K562 (cell line): Measurements from ENCODE around the gene HSPB2. TPM values are rescaled to one million over a fixed set of nuclear protein-coding genes. Genes with fewer than 3 reads are reported as not detected.

Experiments used
- ZBTB7A ChIP-seq: IDR thresholded peaks from 2 replicates; pipeline ENCODE4 v1.6.1; 2011; ENCODE audit warnings: low read depth, mild to moderate bottlenecking, low read length, moderate library complexity, borderline replicate concordance; ENCODE audit not compliant: control insufficient read depth
- ZNF140 ChIP-seq: fragments of 250-450 bp; sonication (Bioruptor Pico); IDR thresholded peaks from 2 replicates; pipeline ENCODE4 v1.8.0; 2021; ENCODE audit warnings: moderate library complexity, mild to moderate bottlenecking, inconsistent platforms
- polyA plus RNA-seq, 8 experiments: library from polyadenylated mRNA; depleted of rRNA in 4 of 8; stranded (reverse) in 5 of 8; unstranded in 3 of 8; fragments of >200 nt; fragmentation: Nextera tagmentation in 2 of 8; fragmentation: Illumina TruSeq in 1 of 8; extraction: Ambion mirVana in 2 of 8; extraction: Trizol in 1 of 8; gene quantifications; 2 replicates each; pipeline versions ENCODE4 v1.2.1 to v1.2.3, GENCODE V29; 2011 to 2014; ENCODE audit warnings: inconsistent platforms in 1 of 8, missing spikeins in 1 of 8
- total RNA-seq, 7 experiments: library from RNA; depleted of rRNA in 6 of 7; stranded (reverse); fragments of >200 nt in 6 of 7; fragmentation: Illumina TruSeq in 2 of 7; extraction: Trizol in 2 of 7; gene quantifications; 2 replicates each; pipeline versions ENCODE4 v1.2.1 to v1.2.3, GENCODE V29; 2011 to 2021; ENCODE audit warnings: low replicate concordance in 1 of 7
- TF ChIP-seq, protein P1 (sequence below): fragments of 200-600 bp; sonication (generic); IDR thresholded peaks from one replicate; pipeline ENCODE4 v1.6.1; 2012; ENCODE audit warnings: mild to moderate bottlenecking, low read depth, low read length, inconsistent platforms
- TF ChIP-seq, protein P2 (sequence below): fragments of 450-650 bp; IDR thresholded peaks from 2 replicates; pipeline ENCODE4 v1.6.1; 2016; ENCODE audit warnings: low read depth
- TF ChIP-seq, protein P3 (sequence below): sonication (generic); formaldehyde crosslinking; IDR thresholded peaks from 2 replicates; pipeline ENCODE4 v1.8.0; 2022; ENCODE audit warnings: missing genetic modification reagents, mild to moderate bottlenecking, borderline replicate concordance

Gene HSPB2
- total and polyA plus RNA-seq, 9 of the 15 experiments (the other 6 are each of a cell fraction or from before 2014, with no cell fraction given), result 0.06 to 0.35 (median 0.11) TPM; not detected in 5

DNA sequence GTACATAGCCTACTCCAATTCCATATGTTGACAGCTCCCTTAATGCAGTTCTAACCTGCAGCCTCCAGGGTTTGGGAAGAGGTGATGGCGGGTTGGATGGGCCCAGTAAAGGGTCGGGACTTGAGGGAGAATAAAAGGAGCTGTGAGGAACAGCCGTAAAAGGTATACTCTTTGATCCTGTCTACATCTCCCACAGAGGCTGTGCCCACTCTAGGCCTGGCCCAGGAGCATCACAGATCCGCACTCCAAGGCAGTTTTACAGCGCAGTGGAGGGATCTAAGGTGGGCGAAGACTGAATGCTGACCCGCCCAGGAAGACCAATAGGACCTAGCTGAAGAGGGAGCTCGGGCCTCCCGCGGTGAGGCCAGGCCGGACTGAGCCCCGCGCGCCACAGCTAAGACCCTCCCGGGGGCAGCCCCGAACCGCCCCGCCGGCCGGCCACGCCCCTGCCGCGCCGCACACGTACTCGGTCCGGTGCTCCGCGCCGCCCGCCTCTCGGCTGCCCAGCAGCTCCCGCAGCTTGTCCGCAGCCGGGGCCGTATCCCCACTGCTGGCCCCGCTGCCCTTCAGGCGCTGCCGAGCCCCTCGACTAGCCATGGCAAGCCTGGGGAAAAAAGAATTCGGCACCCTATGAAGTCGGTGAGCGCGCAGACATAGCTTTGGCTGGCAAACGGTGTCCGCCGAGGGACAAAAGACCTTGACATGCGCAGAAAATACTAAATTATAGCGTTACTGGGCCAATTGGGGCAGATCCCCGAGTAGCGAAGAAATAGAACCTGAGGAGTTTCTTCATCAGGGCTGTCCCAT lies 41.4 kb upstream of the HSPB2 start, which contains the start of gene ALG9 (continued):
- TF ChIP-seq, protein P1, sequence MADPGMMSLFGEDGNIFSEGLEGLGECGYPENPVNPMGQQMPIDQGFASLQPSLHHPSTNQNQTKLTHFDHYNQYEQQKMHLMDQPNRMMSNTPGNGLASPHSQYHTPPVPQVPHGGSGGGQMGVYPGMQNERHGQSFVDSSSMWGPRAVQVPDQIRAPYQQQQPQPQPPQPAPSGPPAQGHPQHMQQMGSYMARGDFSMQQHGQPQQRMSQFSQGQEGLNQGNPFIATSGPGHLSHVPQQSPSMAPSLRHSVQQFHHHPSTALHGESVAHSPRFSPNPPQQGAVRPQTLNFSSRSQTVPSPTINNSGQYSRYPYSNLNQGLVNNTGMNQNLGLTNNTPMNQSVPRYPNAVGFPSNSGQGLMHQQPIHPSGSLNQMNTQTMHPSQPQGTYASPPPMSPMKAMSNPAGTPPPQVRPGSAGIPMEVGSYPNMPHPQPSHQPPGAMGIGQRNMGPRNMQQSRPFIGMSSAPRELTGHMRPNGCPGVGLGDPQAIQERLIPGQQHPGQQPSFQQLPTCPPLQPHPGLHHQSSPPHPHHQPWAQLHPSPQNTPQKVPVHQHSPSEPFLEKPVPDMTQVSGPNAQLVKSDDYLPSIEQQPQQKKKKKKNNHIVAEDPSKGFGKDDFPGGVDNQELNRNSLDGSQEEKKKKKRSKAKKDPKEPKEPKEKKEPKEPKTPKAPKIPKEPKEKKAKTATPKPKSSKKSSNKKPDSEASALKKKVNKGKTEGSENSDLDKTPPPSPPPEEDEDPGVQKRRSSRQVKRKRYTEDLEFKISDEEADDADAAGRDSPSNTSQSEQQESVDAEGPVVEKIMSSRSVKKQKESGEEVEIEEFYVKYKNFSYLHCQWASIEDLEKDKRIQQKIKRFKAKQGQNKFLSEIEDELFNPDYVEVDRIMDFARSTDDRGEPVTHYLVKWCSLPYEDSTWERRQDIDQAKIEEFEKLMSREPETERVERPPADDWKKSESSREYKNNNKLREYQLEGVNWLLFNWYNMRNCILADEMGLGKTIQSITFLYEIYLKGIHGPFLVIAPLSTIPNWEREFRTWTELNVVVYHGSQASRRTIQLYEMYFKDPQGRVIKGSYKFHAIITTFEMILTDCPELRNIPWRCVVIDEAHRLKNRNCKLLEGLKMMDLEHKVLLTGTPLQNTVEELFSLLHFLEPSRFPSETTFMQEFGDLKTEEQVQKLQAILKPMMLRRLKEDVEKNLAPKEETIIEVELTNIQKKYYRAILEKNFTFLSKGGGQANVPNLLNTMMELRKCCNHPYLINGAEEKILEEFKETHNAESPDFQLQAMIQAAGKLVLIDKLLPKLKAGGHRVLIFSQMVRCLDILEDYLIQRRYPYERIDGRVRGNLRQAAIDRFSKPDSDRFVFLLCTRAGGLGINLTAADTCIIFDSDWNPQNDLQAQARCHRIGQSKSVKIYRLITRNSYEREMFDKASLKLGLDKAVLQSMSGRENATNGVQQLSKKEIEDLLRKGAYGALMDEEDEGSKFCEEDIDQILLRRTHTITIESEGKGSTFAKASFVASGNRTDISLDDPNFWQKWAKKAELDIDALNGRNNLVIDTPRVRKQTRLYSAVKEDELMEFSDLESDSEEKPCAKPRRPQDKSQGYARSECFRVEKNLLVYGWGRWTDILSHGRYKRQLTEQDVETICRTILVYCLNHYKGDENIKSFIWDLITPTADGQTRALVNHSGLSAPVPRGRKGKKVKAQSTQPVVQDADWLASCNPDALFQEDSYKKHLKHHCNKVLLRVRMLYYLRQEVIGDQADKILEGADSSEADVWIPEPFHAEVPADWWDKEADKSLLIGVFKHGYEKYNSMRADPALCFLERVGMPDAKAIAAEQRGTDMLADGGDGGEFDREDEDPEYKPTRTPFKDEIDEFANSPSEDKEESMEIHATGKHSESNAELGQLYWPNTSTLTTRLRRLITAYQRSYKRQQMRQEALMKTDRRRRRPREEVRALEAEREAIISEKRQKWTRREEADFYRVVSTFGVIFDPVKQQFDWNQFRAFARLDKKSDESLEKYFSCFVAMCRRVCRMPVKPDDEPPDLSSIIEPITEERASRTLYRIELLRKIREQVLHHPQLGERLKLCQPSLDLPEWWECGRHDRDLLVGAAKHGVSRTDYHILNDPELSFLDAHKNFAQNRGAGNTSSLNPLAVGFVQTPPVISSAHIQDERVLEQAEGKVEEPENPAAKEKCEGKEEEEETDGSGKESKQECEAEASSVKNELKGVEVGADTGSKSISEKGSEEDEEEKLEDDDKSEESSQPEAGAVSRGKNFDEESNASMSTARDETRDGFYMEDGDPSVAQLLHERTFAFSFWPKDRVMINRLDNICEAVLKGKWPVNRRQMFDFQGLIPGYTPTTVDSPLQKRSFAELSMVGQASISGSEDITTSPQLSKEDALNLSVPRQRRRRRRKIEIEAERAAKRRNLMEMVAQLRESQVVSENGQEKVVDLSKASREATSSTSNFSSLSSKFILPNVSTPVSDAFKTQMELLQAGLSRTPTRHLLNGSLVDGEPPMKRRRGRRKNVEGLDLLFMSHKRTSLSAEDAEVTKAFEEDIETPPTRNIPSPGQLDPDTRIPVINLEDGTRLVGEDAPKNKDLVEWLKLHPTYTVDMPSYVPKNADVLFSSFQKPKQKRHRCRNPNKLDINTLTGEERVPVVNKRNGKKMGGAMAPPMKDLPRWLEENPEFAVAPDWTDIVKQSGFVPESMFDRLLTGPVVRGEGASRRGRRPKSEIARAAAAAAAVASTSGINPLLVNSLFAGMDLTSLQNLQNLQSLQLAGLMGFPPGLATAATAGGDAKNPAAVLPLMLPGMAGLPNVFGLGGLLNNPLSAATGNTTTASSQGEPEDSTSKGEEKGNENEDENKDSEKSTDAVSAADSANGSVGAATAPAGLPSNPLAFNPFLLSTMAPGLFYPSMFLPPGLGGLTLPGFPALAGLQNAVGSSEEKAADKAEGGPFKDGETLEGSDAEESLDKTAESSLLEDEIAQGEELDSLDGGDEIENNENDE, result no peak
- TF ChIP-seq ZBTB7A (peak; percentile 92), ZNF140 (CRISPR knock-in tag) (no peak)
- TF ChIP-seq, protein P2, sequence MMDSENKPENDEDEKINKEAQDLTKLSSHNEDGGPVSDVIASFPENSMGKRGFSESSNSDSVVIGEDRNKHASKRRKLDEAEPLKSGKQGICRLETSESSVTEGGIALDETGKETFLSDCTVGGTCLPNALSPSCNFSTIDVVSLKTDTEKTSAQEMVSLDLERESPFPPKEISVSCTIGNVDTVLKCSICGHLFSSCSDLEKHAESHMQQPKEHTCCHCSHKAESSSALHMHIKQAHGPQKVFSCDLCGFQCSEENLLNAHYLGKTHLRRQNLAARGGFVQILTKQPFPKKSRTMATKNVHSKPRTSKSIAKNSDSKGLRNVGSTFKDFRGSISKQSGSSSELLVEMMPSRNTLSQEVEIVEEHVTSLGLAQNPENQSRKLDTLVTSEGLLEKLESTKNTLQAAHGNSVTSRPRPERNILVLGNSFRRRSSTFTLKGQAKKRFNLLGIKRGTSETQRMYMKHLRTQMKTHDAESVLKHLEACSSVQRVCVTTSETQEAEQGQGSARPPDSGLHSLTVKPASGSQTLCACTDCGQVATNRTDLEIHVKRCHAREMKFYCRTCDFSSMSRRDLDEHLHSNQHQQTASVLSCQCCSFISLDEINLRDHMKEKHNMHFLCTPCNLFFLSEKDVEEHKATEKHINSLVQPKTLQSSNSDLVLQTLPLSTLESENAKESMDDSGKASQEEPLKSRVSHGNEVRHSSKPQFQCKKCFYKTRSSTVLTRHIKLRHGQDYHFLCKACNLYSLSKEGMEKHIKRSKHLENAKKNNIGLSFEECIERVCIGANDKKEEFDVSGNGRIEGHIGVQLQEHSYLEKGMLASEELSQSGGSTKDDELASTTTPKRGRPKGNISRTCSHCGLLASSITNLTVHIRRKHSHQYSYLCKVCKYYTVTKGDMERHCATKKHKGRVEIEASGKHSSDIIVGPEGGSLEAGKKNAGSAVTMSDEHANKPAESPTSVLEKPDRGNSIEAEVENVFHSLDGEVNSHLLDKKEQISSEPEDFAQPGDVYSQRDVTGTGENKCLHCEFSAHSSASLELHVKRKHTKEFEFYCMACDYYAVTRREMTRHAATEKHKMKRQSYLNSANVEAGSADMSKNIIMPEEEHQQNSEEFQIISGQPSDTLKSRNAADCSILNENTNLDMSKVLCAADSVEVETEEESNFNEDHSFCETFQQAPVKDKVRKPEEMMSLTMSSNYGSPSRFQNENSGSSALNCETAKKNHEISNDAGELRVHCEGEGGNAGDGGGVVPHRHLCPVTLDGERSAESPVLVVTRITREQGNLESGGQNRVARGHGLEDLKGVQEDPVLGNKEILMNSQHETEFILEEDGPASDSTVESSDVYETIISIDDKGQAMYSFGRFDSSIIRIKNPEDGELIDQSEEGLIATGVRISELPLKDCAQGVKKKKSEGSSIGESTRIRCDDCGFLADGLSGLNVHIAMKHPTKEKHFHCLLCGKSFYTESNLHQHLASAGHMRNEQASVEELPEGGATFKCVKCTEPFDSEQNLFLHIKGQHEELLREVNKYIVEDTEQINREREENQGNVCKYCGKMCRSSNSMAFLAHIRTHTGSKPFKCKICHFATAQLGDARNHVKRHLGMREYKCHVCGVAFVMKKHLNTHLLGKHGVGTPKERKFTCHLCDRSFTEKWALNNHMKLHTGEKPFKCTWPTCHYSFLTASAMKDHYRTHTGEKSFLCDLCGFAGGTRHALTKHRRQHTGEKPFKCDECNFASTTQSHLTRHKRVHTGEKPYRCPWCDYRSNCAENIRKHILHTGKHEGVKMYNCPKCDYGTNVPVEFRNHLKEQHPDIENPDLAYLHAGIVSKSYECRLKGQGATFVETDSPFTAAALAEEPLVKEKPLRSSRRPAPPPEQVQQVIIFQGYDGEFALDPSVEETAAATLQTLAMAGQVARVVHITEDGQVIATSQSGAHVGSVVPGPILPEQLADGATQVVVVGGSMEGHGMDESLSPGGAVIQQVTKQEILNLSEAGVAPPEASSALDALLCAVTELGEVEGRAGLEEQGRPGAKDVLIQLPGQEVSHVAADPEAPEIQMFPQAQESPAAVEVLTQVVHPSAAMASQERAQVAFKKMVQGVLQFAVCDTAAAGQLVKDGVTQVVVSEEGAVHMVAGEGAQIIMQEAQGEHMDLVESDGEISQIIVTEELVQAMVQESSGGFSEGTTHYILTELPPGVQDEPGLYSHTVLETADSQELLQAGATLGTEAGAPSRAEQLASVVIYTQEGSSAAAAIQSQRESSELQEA, result peak; percentile 96
- TF ChIP-seq, protein P3, sequence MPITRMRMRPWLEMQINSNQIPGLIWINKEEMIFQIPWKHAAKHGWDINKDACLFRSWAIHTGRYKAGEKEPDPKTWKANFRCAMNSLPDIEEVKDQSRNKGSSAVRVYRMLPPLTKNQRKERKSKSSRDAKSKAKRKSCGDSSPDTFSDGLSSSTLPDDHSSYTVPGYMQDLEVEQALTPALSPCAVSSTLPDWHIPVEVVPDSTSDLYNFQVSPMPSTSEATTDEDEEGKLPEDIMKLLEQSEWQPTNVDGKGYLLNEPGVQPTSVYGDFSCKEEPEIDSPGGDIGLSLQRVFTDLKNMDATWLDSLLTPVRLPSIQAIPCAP (CRISPR knock-in tag), result no peak
